NCI-H1436 (cell line): ENCODE measurements around the gene DIAPH2.
"Not testable (repeated sequence)": the region's sequence is repeated elsewhere in the genome, so short reads cannot be mapped to it uniquely, and the experiment has no call there.

Experiments used
- DNase-seq: peaks from one replicate; lab custom pipeline; 2025; lab: John Stamatoyannopoulos, UW

The DIAPH2 gene

DNA sequence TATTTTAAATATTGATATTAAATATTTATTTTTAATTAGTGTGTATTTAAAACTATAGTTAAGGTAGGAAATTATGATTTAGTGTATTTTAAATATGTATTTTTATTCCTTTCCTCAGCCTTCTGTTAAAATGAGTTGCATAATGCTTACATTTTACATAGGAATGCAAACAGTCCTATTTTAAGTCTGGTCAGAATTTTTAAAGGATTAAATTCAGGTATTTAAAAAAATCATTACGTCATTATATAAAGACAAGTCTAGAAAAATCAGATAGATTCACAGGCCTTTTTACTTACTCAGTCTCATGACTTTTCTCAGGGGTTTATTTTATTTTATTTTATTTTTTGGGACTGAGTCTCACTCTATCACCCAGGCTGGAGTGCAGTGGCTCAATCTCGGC lies 148.7 kb downstream of the DIAPH2 start:
- no peak for DNase-seq

DNA sequence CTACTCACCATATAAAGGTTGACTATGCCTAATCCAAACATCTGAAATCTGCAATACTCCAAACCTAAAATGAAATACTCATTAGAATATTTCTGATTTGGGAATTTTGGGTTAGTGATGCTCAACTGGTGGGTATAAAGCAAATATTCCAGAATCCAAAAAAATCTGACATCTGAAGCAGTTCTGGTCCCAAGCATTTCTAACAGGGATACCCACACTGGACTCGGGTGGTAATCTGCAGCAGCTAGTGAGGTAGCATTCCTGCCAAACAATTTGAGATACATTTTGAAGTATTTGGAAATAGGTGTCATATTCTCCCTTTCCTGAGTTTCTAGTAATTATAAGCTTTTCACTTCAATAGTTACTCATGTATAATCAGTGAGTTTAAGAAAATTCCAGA lies 149.5 kb downstream of the DIAPH2 start:
- DNase-seq: no peak

DNA sequence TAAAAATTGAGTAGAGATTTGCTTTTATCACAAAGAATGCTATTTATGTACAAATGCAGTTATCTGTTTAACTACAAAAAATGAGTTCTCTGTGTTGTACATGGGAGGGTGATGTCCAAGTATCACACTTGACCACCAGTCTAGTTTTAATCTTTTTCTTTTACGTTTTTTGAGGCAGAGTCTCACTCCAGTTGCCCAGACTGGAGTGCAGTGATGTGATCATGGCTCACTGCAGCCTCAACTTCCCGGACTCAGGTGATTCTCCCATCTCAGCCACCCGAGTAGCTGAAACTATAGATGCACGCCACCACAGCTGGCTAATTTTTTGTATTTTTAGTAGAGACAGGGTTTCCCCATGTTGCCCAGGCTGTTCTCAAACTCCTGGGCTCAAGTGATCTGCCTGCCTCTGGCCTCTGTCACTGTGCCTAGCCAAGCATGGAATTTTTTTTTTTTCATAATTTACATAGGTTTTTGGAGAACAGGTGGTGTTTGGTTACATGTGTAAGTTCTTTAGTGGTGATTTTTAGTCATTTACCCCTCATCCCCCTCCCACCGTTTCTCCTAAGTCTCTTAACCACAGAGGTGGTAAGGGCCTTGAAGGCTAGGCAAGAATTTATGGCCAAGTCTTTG lies 151.1 kb downstream of the DIAPH2 start:
- DNase-seq: no peak

DNA sequence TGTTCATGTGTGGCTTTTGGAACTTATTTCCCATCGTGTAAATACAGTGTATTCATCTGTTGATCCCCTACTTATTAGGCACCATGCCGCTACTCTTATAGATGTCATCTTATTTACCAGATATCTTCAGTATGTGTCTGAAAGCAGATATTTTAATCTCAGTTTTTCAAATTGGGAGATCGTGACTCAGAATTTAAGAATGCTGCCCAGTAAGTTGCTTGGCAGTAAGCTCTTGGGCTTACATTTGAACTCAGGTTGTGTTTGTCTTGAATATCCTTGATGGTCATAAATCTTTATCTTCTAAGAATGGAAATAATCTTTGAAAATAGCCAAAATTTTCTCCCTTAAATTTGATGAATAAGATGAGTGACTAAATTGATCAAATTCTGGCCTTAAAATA lies 153.2 kb downstream of the DIAPH2 start:
- no peak for DNase-seq

DNA sequence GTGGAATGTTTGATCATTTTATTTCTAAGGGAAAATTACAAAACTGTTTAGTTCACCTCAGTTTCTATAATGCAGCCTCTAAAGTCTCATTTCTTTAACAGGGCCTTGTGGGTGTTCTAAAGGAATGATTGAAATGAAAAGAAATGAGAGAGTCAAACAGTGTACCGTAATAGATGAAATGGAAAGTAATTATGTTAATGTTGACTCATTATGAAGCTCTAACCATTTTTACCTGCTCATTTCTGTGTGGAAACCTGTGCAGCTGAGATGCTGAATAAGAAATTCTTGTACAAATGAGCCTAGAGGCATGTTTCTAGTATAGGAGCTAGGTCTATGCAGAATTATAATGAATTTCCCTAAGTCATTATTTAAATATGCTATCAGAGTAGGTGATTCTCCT lies 153.9 kb downstream of the DIAPH2 start:
- DNase-seq: no peak

DNA sequence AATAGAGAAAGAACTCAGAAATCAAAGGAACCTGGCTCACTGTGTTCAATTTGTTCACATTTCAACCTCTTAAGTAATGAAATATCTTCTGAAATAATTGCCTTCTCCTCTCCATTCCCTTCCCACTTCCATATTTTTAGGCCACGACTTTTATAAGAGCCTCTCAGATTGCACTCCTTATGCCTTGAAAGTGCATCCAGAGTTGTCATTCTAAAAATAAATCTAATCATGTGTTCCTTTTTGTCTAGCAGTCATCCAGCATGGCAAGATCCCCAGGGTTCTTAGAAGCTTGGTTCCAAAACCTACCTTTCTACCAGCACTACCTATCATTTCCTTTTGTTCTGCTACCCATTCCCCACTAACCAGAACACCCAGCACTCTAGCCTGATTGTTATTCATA lies 156.7 kb downstream of the DIAPH2 start:
- DNase-seq: no peak

DNA sequence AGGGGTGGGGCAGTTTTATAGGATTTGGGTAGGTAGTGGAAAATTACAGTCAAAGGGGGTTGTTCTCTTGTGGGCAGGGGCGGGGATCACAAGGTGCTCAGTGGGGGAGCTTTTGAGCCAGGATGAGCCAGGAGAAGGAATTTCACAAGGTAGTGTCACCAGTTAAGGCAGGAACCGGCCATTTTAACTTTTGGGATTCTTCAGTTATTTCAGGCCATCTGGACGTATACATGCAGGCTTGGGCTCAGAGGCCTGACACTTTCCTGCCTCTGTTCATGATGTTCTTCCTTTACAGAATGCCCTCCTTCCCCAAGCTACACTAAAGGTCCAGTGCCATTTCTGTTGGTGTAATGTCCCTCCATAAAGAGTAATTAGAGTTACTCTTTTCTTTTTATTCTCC lies 157.2 kb downstream of the DIAPH2 start:
- not testable (repeated sequence) for DNase-seq

DNA sequence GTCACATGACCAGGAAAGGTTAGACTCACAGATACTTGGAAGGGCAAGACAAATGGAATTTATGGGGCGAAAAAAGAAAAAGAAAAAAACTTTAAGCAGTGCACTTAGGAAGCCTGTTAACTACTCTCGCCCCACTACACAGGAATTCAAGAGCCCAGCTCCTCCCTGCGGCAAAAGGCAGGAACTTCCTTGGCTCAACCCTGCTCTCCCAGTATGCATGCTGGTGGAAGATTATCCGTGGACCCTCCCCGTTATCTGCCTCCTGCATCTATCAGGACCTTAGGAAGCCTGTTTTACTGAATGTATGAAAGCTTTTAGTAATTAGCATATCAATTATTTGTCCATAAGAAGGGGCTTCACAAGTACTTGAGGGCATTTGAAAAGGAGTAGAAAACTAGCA lies 158.9 kb downstream of the DIAPH2 start:
- no peak for DNase-seq

DNA sequence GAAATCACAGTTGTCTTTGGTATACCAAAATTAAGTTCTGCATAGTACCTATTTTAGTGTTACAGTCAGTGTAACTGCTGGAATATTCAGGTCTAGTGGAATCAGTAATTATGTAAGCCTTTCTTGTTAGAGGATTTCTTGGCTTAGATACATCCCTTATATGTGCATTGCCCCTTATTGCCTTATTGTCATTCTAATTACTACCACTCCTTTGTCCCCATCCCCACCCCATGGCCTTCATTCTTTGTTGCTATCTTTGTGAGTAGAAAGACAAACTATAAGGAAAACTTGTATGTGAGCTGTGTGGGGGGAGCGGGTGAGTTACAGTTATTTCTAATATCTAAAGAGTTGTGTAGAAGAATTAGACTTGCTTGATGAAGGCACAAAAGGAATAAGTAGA lies 162.2 kb downstream of the DIAPH2 start:
- no peak for DNase-seq

DNA sequence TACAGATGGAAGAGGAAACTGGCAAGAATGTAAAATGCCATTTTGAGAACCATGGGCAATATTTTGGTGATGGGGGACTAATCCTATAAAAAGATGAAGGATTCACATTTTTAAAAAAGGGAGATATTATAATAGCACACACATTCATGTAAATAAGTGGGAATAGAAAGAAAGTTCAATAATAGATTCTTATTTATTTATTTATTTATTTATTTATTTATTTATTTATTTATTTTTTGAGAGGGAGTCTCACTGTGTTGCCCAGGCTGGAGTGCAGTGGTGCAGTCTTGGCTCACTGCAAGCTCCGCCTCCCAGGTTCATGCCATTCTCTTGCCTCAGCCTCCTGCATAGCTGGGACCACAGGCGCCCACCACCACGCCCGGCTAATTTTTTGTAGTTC lies 174.8 kb downstream of the DIAPH2 start:
- DNase-seq: not testable (repeated sequence)

DNA sequence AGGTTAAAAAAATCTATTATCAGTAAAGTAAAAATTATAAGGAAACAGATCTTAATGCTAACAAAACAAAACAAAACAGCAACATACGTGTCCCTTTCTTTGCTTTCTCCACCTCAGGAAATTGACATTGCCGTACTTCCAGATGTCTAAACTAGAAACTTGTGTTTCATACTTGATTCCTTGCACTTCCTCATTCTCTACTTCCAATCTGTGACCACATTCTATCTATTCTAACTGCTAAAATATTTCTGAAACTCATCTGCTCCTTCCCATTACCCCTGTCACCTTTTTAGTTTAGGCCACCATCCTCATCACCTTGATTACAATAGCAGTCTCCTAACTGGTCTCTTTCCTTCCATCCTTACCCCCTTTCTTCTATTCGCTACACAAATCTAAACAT lies 176.6 kb downstream of the DIAPH2 start:
- no peak for DNase-seq

DNA sequence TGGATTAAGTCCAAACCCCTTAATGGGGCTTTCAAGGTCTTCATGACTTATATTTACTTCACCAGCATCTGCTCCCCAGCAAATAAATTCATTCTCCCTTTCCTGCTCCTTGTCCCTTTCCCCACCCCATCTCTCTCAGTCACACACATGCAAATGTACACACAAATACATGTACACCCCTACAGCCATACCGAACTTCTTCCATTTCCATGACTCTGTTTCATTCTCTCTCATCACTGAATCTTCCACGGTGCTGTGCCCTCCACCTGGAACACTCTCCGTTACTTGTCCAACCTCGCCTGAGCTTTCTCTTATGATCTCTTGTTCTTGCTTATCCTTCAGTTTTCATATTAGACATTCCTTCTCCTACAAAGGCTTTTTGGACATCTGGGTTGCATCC lies 177.0 kb downstream of the DIAPH2 start:
- DNase-seq: no peak

DNA sequence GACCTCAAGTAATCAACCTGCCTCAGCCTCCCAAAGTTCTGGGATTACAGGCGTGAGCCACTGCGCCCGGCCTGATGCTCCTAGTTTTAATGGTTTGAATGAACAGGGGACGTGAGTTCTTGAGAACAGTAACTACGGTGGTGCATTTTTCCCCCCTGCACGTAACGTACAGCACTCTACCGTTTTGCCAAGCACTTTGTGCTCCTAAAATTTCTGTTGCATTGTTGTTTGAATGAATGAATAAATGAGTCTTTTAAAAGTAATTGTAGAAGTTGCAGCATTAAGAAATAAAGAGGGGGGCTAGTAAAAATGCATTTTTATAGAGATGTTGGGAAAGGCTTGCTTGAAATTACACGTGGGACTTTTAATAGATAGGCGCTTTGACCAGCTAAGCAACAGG lies 199.0 kb downstream of the DIAPH2 start, which contains the start of gene RPA4:
Gene RPA4, plus strand, starts transcription at position 301 of the 400 bp plus-strand sequence. CDS start 403 bp downstream, outside the sequence.
- no peak for DNase-seq

DNA sequence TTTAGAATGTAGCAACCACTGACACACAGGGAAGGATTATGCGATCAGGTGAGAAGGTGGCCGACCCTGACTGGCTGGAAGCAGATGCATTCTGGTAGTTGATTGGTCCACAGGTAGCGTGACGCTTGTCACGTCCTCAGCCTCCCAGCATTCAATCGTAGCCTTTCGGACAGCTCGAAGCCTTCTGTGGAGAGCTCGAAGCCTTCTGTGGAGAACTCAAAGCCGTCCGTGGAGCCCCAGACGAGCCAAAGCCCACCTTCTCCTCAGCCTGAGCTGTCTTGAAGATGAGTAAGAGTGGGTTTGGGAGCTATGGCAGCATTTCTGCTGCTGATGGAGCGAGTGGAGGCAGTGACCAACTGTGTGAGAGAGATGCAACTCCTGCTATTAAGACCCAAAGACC lies 199.4 kb downstream of the DIAPH2 start:
- no peak for DNase-seq

DNA sequence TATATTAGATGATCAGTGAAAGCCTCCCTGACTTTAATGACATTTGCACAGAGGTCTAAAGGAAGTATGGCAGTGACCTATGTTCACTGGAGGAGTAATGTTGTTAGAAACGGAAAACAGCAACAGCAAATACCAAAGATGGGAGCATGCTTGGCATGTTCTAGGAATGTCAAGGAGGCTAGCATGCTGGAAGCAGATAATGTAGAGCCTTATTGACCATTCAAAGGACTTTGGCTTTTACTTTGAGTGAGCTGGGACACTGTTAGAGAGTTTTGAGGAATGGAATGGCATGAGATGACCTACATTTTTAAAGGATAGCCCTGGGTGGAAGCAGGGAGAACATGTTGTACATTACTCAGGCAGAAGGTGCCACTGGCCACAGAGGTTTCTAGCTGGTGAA lies 205.1 kb downstream of the DIAPH2 start:
- DNase-seq: no peak

DNA sequence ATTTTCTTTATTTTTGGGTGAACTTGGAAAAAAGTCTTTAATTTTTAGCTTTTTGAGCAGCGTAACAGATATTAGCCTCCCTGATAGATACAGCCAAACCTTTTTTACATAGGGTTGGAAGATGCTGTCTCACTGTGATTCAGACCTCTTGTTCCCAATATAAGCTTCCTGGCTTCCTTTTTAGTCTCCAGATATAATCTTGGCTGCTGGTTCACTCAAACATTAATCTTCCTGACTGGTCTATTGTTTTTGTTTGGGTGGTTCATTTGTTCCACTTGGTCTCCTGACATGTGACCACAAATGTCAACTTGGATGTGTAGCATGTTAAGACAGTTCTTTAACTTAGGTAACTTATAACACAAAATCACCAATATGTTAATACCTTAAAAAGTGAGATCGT lies 222.1 kb downstream of the DIAPH2 start:
- DNase-seq: no peak

DNA sequence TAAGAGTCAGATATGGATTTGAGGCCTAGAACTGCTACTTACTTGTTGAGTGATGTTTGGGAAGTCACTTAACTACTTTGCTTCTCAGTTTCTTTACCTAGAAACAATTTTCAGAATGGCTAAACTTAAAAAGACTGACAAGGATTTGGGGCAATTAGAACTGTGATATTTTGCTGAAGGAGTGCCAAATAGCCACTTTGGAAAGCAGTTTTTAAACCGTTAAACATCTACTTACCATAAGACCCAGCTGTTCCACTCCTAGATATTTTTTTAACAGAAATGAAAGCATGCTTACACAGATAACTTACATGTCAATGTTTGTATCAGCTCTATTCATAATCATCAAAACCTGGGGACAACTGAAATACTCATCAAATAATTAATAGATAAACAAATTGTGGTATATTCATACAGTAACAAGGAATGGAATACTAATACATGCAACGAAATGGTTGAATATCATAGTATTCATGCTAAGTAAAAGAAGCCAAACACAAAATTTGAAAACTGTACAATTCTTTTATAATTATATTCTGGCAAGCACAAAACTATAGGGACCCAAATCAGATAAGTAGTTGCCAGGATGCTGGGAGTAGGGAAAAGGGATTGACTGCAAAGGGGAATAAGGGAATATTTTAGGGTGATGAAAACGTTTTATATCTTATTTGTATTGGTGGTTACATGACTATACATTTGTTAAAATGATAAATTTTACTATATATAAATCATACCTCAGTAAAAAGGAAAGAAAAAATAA lies 223.1 kb downstream of the DIAPH2 start:
- no peak for DNase-seq

DNA sequence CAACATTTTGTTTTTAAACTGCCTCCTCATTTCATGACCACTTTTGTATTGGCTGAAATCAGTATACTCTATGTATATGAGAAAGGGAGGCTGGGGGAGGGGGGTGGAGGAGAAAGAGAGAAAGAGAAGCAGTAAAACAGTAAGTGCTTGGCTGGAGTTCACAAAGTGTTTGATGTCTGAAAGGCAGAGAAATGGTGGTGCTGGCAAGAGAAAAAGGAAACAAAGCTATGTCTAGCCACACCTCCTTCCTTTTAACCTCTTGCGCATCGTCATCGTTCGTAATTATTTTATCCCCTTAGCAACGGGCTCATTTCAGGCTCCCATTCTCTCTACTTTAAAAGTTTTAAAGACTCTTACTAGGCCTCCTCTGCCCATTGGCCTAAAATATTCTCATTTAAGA lies 224.6 kb downstream of the DIAPH2 start:
- no peak for DNase-seq

DNA sequence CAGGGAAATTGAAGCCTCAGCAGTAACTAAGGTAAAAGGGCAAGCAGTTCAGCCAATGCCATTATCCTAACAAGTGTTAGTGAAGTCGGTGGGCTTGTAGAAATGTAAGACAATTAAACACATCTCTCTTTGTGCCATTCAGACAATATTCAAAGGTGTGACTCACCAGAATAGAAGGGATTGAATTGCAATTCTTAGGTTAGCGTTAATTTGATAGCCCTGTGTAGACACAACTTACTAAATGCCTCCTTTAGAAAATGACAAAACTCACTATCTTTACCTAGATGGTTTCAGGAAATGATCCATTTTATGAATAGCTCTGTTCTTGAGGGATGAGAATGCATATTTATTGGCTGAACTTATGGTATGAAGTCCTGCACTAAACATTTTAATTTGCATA lies 234.2 kb downstream of the DIAPH2 start:
- no peak for DNase-seq

DNA sequence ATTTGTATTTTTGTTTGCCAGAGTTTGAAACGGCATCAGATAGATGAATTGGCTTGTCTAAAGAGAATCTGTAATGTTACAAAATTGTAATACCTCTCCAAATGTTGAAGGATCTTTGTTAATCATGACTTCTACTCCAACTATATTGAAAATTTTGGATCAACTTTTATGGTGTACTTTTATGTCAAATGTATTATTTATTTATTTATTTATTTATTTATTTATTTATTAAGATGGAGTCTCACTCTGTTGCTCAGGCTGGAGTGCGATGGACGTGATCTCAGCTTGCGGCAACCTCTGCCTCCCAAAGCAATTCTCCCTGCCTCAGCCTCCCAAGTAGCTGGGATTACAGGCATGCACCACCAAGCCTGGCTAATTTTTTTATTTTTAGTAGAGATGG lies 235.0 kb downstream of the DIAPH2 start:
- no peak for DNase-seq

DNA sequence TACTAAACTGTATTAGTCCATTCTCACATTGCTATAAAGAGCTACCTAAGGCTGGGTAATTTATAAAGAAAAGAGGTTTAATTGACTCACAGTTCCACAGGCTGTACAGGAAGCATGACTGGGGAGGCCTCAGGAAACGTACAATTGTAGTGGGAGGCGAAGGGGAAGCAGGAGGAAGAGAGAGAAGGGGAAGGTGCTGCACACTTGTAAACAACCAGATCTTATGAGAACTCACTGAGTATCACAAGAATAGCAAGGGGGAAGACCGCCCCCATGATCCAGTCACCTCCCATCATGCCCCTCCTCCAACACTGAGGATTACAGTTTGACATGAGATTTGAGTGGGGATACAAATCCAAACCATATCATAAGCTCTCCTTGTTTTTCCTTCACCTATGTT lies 239.9 kb downstream of the DIAPH2 start:
- DNase-seq: no peak

DNA sequence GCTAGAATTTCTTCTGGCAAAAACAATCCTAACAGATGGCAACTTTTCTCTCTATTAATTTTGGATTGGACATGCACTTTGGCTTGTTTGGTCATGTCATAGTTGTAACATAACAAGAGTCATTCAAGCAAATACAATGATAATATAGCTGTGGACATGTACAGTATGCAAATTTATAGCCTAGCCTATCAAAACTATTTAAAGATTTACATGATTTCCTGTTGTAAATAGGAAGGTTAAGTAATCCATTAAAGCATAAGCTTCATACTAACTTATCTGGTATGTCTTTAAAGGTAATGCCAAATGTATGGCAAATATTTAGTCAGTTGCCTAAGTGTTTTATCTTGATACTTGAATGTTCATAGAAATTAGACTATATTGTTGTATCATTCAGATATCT lies 244.4 kb downstream of the DIAPH2 start:
- no peak for DNase-seq

DNA sequence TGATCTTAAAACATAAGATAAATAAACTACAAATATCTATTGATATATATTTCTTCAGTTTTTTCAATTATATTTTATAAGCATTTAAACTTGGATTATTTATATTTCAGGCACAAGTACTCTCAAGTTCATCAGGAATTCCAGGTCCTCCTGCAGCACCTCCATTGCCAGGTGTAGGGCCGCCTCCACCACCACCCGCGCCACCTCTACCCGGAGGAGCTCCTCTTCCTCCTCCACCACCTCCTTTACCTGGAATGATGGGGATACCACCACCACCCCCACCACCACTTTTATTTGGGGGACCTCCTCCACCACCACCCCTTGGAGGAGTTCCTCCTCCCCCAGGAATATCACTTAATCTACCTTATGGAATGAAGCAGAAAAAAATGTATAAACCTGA lies 273.1 kb downstream of the DIAPH2 start:
- DNase-seq: no peak

DNA sequence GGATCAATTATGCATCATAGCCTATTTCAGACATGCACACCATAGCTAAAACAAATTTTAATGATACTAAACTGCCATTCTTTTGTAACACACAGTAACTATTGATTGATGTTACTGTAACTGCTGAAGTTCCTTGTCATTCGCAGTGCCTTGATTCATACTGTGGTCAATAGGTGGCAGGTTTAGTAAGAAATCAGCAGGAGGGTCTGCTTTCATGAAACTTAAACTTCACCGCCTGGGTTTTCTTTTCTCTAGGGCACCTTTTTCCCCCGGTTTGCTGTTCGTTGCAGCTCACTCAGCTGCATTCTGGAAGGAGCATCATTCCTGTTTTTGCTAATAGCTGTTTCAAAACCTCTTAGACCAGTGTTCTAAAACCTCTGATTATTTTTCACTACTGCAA lies 287.2 kb downstream of the DIAPH2 start:
- no peak for DNase-seq
